A673 (cell line): ENCODE results near the gene ZNF516. TPM values are rescaled to one million over a fixed set of nuclear protein-coding genes. Genes with fewer than 3 reads are reported as not detected.

Experiments used
- BruUV-seq: library from RNA; stranded (reverse); fragments of 400-500 nt; replicated peaks from 2 replicates; lab custom pipeline; 2021; lab: Mats Ljungman, UMichigan
- CTCF ChIA-PET: fragments of 300-600 bp; sonication (Branson Sonifier 250); formaldehyde crosslinking; loops from one replicate; lab custom pipeline; 2022; ENCODE audit warnings: antibody characterized with exemption; lab: Charles Lee
- POLR2A ChIA-PET: fragments of 300-600 bp; sonication (Branson Sonifier 250); formaldehyde crosslinking; loops from one replicate; lab custom pipeline; 2022; ENCODE audit warnings: antibody characterized with exemption; ENCODE audit not compliant: low non-redundant PET; lab: Charles Lee
- DNase-seq: peaks from one replicate; pipeline ENCODE4 v3.0.0-alpha.2; 2015; ENCODE audit warnings: low spot score
- H3K27ac ChIP-seq: fragments of 200-600 bp; sonication (generic); 2 replicates; pipeline ENCODE4 v1.5.1; 2016; ENCODE audit warnings: mixed run types, low read depth, mild to moderate bottlenecking, mixed read lengths, antibody characterized with exemption, low read length; ENCODE audit not compliant: poor library complexity, severe bottlenecking
- H3K27me3 ChIP-seq: fragments of 200-600 bp; sonication (generic); replicated peaks from 2 replicates; pipeline ENCODE4 v1.6.1; 2017; ENCODE audit warnings: mixed run types, low read depth, mild to moderate bottlenecking, mixed read lengths, antibody characterized with exemption, low read length; ENCODE audit not compliant: insufficient read depth, poor library complexity
- H3K36me3 ChIP-seq: fragments of 200-600 bp; sonication (generic); 2 replicates; pipeline ENCODE4 v1.6.1; 2016; ENCODE audit warnings: mixed run types, mild to moderate bottlenecking, mixed read lengths, antibody characterized with exemption, low read length; ENCODE audit not compliant: insufficient read depth, poor library complexity, severe bottlenecking
- H3K4me1 ChIP-seq: fragments of 200-600 bp; sonication (generic); 2 replicates; pipeline ENCODE4 v1.6.1; 2017; ENCODE audit warnings: mixed run types, mild to moderate bottlenecking, mixed read lengths, antibody characterized with exemption, low read length; ENCODE audit not compliant: insufficient read depth, poor library complexity, severe bottlenecking
- H3K4me3 ChIP-seq: fragments of 200-600 bp; sonication (generic); 2 replicates; pipeline ENCODE4 v1.5.1; 2016; ENCODE audit warnings: low read depth, mixed run types, mild to moderate bottlenecking, mixed read lengths, low read length; ENCODE audit not compliant: poor library complexity, severe bottlenecking
- H3K9me3 ChIP-seq: fragments of 200-600 bp; sonication (generic); 2 replicates; pipeline ENCODE4 v1.6.1; 2016; ENCODE audit warnings: mixed run types, low read depth, mild to moderate bottlenecking, mixed read lengths, antibody characterized with exemption, low read length; ENCODE audit not compliant: poor library complexity, severe bottlenecking
- CTCF ChIP-seq: fragments of 300-800, 200-600 bp; sonication (generic); conservative IDR thresholded peaks from 2 replicates; pipeline ENCODE4 v1.5.1; 2017; ENCODE audit warnings: low read depth, mild to moderate bottlenecking, antibody characterized with exemption, low read length, moderate library complexity, mixed read lengths
- EZH2 ChIP-seq: fragments of 200-600 bp; sonication (generic); IDR thresholded peaks from 2 replicates; pipeline ENCODE4 v1.6.1; 2017; ENCODE audit warnings: borderline replicate concordance, low read depth, mild to moderate bottlenecking, mixed read lengths, antibody characterized with exemption, low read length; ENCODE audit not compliant: poor library complexity, severe bottlenecking
- intact Hi-C: fragments of 100-400 bp; cut with micrococcal nuclease; formaldehyde crosslinking; loops from one replicate; pipeline ENCODE4 v1.10.0; 2022; ENCODE audit not compliant: unreplicated experiment
- total RNA-seq: library from RNA; stranded (reverse); gene quantifications from 2 replicates; pipeline ENCODE4 v1.2.3, GENCODE V29; 2021

ZNF516 gene
- total RNA-seq, 1 experiment from 2014 or later, result 32.3 TPM

DNA sequence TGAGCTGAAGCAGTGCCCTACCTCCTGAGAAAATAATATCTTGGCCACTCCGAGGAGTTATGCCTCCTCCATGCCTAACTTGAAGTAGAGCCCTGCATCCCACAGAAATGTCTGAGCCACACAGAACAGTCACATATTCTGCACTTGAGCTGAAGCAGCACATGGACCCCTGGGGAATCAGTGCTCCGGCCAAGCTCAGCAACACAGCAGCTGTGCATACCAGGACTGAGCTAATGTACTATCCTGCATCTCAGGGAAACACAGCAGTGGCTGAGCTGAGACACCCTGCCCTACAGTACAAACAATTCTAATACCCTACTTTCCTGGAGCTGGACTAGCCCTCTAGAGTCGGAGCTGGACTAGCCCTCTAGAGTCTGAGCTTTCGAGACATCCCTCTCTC, 166.9 kb downstream of the ZNF516 start:
- intact Hi-C loops, result no loop called here
- DNase-seq, result no peak
- ChIA-PET CTCF (no interaction called here), POLR2A (no interaction called here)
- Histone ChIP-seq H3K9me3 (no peaks in the 10 kb centered on the region), H3K27ac (no peak overlapping the region), H3K36me3 (no peaks in the 10 kb centered on the region), H3K4me3 (no peak overlapping the region), H3K4me1 (no peaks in the 10 kb centered on the region), H3K27me3 (no peaks in the 10 kb centered on the region)
- BruUV-seq, result no TSS peak
- TF ChIP-seq CTCF (no peak), EZH2 (no peak)

DNA sequence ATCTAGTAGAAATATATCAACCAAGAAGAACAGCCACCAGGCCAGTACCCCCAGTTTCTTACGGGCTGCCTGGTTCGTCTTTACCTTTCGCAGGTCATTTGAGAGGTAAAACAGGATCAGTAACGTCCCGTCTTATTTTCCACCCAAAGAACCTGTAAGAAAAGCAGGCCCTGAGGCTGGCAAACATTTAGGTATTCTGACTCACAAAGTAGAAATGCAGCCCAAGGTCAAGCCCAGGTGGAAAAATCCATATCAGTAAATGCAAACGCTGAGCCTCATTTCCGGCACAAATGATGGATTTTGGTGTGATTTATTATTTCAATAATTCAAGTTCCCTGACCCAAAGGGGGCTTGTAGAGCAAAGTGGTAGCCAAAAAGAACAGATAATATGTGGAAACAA, 171.2 kb downstream of the ZNF516 start:
- CTCF ChIA-PET, result no interaction called here
- intact Hi-C loops, result no loop called here
- BruUV-seq, result no TSS peak

GRCh38 chr18:76322686-76323085, 172.4 kb downstream of the ZNF516 start:
- H3K4me3 ChIP-seq, result no peak overlapping the region
- ChIA-PET POLR2A (no interaction called here), CTCF (no interaction called here)
- H3K27me3 ChIP-seq, result no peaks in the 10 kb centered on the region
- DNase-seq, result no peak
- intact Hi-C loops, result no loop called here
- TF ChIP-seq EZH2, result no peak
- no peak for TF ChIP-seq CTCF
- no peaks in the 10 kb centered on the region for H3K4me1 ChIP-seq
- no peaks in the 10 kb centered on the region for H3K36me3 ChIP-seq
- no TSS peak for BruUV-seq
- H3K9me3 ChIP-seq, result no peaks in the 10 kb centered on the region
- no peak overlapping the region for H3K27ac ChIP-seq

More for the DNA sequence above, 171.2 kb downstream of the ZNF516 start:
- no peak for TF ChIP-seq CTCF
- TF ChIP-seq EZH2, result no peak
- Histone ChIP-seq H3K27ac (no peak overlapping the region), H3K4me3 (no peak overlapping the region), H3K27me3 (no peaks in the 10 kb centered on the region), H3K36me3 (no peaks in the 10 kb centered on the region), H3K9me3 (no peaks in the 10 kb centered on the region), H3K4me1 (no peaks in the 10 kb centered on the region)
- no peak for DNase-seq
- POLR2A ChIA-PET, result no interaction called here
